Kidney capillary endothelial cell (primary cell): ENCODE data around the gene ATP11B.

Experiments used
- DNase-seq: peaks from one replicate; pipeline ENCODE4 v3.0.0-alpha.2; 2018; ENCODE audit warnings: low spot score

Gene ATP11B

GRCh38 chr3:182910936-182911781 is 117.9 kb downstream of the ATP11B start:
- no peak for DNase-seq

GRCh38 chr3:182911782-182912111 is 118.4 kb downstream of the ATP11B start:
- DNase-seq, result no peak

GRCh38 chr3:182912474-182912873 is 119.2 kb downstream of the ATP11B start:
- no peak for DNase-seq

- no peak for DNase-seq
Measured at GRCh38 chr3:182913889-182914288, 120.6 kb downstream of the ATP11B start.

- no peak for DNase-seq
Measured at GRCh38 chr3:182914341-182914740, 121.0 kb downstream of the ATP11B start.

GRCh38 chr3:182917134-182917533 is 123.8 kb downstream of the ATP11B start:
- DNase-seq, result no peak

- DNase-seq, result no peak
Measured at GRCh38 chr3:182919866-182920357, 126.6 kb downstream of the ATP11B start.

GRCh38 chr3:182920515-182921084 is 127.3 kb downstream of the ATP11B start:
- no peak for DNase-seq

- DNase-seq, result no peak
Measured at GRCh38 chr3:182921665-182922355, 128.5 kb downstream of the ATP11B start.

GRCh38 chr3:182925330-182925943 is 132.1 kb downstream of the ATP11B start:
- DNase-seq, result no peak

- no peak for DNase-seq
Measured at GRCh38 chr3:182925944-182926337, 132.6 kb downstream of the ATP11B start.

GRCh38 chr3:182935803-182936202 is 142.5 kb downstream of the ATP11B start:
- no peak for DNase-seq

- DNase-seq, result no peak
Measured at GRCh38 chr3:182936239-182936917, 143.1 kb downstream of the ATP11B start.

- DNase-seq, result no peak
Measured at GRCh38 chr3:182936918-182937285, 143.6 kb downstream of the ATP11B start.

- no peak for DNase-seq
Measured at GRCh38 chr3:182937293-182938051, 144.2 kb downstream of the ATP11B start.

- DNase-seq, result no peak
Measured at GRCh38 chr3:182940266-182940808, 147.0 kb downstream of the ATP11B start.

GRCh38 chr3:182941719-182942118 is 148.4 kb downstream of the ATP11B start:
- DNase-seq, result no peak

- no peak for DNase-seq
Measured at GRCh38 chr3:182947888-182948287, 154.6 kb downstream of the ATP11B start.

- DNase-seq, result no peak
Measured at GRCh38 chr3:182948305-182948704, 155.0 kb downstream of the ATP11B start.

- DNase-seq, result no peak
Measured at GRCh38 chr3:182949688-182950087, 156.4 kb downstream of the ATP11B start.
